ENCODE measurements around the gene EDN1. TPM values are rescaled to one million over a fixed set of nuclear protein-coding genes. Genes with fewer than 3 reads are reported as not detected.

The EDN1 gene
- total RNA-seq, 2 experiments from 2014 or later: not detected

DNA sequence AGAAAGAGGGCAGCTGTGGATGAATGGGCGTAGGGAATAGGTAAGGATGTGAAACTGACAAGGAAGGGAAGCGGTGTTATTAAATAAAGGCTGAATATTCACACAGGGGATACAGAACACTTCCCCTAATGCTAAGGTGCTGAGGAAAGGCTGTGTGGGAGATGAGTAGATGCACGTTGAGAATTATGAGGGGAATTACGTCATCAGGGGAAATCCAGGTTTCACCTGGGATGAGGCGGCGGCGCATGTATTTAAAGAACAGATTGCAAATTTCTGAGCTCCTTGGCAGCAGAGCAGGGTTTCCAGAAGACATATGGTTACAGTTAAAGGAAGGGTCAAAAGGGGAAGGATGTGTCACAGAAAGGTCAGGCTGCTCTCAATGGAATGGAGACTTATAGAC, 28.7 kb upstream of the EDN1 start:
- H3K4me3 Mint-ChIP-seq: no peak overlapping the region
- H3K27ac Mint-ChIP-seq: no peak overlapping the region
- H3K27me3 Mint-ChIP-seq: peaks cover 16% of the 10 kb centered on the region
- DNase-seq: no peak
- CTCF ChIA-PET: no interaction called here
- no peaks in the 10 kb centered on the region for H3K9me3 Mint-ChIP-seq (ENCODE audit: low read depth)
- H3K4me1 Mint-ChIP-seq: peaks cover 7% of the 10 kb centered on the region
- no peak for ATAC-seq
- H3K36me3 Mint-ChIP-seq: no peaks in the 10 kb centered on the region

DNA sequence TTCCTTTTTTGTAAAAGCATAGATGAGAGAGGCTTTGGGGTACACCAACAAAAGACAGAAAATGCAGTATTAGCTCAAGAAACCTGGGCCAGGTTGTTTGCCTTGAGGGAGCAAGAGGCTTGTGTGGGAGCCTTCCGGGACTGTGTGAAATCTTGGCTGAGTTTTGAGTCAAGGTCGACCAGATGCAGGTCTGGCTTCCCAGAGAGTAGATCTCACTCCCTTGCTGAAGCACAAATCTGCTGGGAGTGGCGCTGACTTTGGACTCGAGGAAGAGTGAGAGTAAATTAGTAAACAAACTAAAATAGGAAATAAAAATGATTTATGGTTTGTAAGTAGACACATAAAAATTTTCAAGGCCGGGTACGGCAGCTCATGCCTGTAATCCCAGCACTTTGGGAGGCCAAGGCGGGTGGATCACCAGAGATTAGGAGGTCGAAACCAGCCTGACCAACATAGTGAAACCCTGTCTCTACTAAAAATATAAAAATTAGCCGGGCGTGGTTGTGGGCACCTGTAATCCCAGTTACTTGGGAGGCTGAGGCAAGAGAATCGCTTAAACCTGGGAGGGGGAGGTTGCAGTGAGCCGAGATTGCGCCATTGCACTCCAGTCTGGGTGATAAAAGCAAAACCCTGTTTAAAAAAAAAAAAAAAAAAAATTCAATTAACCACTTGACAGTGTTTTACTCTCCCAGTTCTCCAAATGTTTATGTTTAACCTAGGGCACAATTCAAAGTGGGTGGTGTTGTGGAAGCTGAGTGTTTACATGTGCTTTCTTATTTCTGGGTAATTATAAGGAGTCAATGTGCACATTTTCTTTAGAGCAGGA, 27.7 kb upstream of the EDN1 start:
- Mint-ChIP-seq H3K9me3 (ENCODE audit: low read depth) (no peaks in the 10 kb centered on the region), H3K4me3 (no peak overlapping the region), H3K36me3 (no peaks in the 10 kb centered on the region), H3K27me3 (peaks cover 21% of the 10 kb centered on the region), H3K4me1 (peaks cover 15% of the 10 kb centered on the region), H3K27ac (no peak overlapping the region)
- ATAC-seq (no peak), DNase-seq (no peak)
- CTCF ChIA-PET: no interaction called here

- DNase-seq (no peak), ATAC-seq (no peak)
- CTCF ChIA-PET: no interaction called here
- Mint-ChIP-seq H3K4me3 (no peak overlapping the region), H3K36me3 (no peaks in the 10 kb centered on the region), H3K27ac (no peak overlapping the region), H3K9me3 (ENCODE audit: low read depth) (no peaks in the 10 kb centered on the region), H3K4me1 (peaks cover 15% of the 10 kb centered on the region), H3K27me3 (peaks cover 16% of the 10 kb centered on the region)
Observed at GRCh38 chr6:12263403-12263802, 26.8 kb upstream of the EDN1 start.

GRCh38 chr6:12264671-12265070, 25.5 kb upstream of the EDN1 start:
- Mint-ChIP-seq H3K4me1 (peaks cover 15% of the 10 kb centered on the region), H3K27ac (no peak overlapping the region), H3K36me3 (no peaks in the 10 kb centered on the region), H3K27me3 (peaks cover 24% of the 10 kb centered on the region), H3K9me3 (ENCODE audit: low read depth) (no peaks in the 10 kb centered on the region), H3K4me3 (no peak overlapping the region)
- CTCF ChIA-PET: no interaction called here
- ATAC-seq (no peak), DNase-seq (no peak)

GRCh38 chr6:12265296-12265695, 24.9 kb upstream of the EDN1 start:
- H3K36me3 Mint-ChIP-seq: no peaks in the 10 kb centered on the region
- no peak overlapping the region for H3K4me3 Mint-ChIP-seq
- peaks cover 15% of the 10 kb centered on the region for H3K4me1 Mint-ChIP-seq
- H3K27me3 Mint-ChIP-seq: peaks cover 27% of the 10 kb centered on the region
- DNase-seq: no peak
- no peak for ATAC-seq
- no peak overlapping the region for H3K27ac Mint-ChIP-seq
- CTCF ChIA-PET: no interaction called here
- no peaks in the 10 kb centered on the region for H3K9me3 Mint-ChIP-seq (ENCODE audit: low read depth)

- Mint-ChIP-seq H3K36me3 (peaks cover 3% of the 10 kb centered on the region), H3K9me3 (ENCODE audit: low read depth) (no peaks in the 10 kb centered on the region), H3K4me3 (no peak overlapping the region), H3K27ac (no peak overlapping the region), H3K4me1 (peaks cover 19% of the 10 kb centered on the region), H3K27me3 (peaks cover 22% of the 10 kb centered on the region)
- DNase-seq (no peak), ATAC-seq (no peak)
- CTCF ChIA-PET: no interaction called here
Observed at GRCh38 chr6:12265791-12266190, 24.4 kb upstream of the EDN1 start.

GRCh38 chr6:12266571-12266970, 23.6 kb upstream of the EDN1 start:
- Mint-ChIP-seq H3K4me1 (peaks cover 22% of the 10 kb centered on the region), H3K4me3 (no peak overlapping the region), H3K27me3 (peaks cover 20% of the 10 kb centered on the region), H3K36me3 (peaks cover 4% of the 10 kb centered on the region), H3K27ac (no peak overlapping the region), H3K9me3 (ENCODE audit: low read depth) (no peaks in the 10 kb centered on the region)
- CTCF ChIA-PET: no interaction called here
- ATAC-seq (peak; percentile 42), DNase-seq (no peak)

DNA sequence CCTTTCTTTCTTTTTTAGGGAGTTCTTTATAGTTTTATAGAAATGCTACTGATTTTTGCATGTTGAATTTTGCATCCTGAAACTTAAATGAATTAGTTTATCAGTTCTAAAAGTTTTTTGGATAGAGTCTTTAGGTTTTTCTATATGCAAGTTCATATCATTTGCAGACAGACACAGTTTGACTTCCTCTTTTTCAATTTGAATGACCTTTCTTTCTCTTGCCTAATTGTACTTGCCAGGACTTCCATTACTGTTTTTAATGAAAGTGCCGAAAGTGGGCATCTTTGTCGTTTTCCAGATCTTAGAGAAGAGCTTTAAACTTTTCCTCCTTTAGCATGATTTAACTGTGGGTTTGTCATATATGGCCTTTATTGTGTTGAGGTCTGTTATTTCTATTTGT, 21.1 kb upstream of the EDN1 start:
- Mint-ChIP-seq H3K4me1 (peaks cover 22% of the 10 kb centered on the region), H3K9me3 (ENCODE audit: low read depth) (peaks cover 5% of the 10 kb centered on the region), H3K27me3 (peaks cover 19% of the 10 kb centered on the region), H3K36me3 (peaks cover 6% of the 10 kb centered on the region), H3K27ac (no peak overlapping the region), H3K4me3 (no peak overlapping the region)
- no peak for DNase-seq
- CTCF ChIA-PET: interaction anchor here (1.2 kb wide), 1 partner anchor 36 kb away, joined by 4 read pairs; no protein-coding TSS in a partner anchor
- no peak for ATAC-seq

DNA sequence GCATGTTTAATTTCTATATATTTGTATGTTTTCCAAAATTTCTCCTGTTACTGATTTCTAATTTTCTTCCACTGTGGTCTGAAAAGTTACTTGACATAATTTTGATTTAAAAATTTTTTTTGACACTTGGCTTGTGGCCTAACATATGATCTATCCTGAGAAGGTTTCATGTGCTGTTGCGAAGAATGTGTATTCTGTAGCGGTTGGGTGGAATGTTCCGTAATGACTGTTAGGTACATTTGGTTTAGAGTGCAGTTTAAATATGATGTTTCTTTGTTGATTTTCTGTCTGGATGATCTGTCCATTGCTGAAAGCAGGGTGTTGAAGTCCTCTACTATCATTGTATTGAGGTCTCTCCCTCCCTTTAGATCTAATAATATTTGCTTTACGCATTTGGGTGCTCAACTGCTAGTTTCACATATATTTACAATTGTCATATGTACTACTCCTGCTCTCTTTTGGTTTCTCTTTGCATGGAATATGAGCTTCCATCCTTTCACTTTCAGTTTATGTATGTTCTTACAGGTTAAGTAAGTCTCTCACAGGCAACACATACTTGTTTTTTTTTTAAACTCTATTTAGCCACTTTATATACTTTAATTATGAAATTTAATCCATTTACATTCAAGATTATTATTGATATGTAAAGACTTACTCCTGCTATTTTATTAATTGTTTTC, 19.5 kb upstream of the EDN1 start:
- ATAC-seq: peak; percentile 67
- CTCF ChIA-PET: no interaction called here
- no peak for DNase-seq
- peak overlapping the region; percentile 28 for H3K4me3 Mint-ChIP-seq
- H3K9me3 Mint-ChIP-seq (ENCODE audit: low read depth): peaks cover 5% of the 10 kb centered on the region
- H3K36me3 Mint-ChIP-seq: peaks cover 6% of the 10 kb centered on the region
- H3K4me1 Mint-ChIP-seq: peaks cover 22% of the 10 kb centered on the region
- peaks cover 19% of the 10 kb centered on the region for H3K27me3 Mint-ChIP-seq
- peak overlapping the region; percentile 38 for H3K27ac Mint-ChIP-seq

DNA sequence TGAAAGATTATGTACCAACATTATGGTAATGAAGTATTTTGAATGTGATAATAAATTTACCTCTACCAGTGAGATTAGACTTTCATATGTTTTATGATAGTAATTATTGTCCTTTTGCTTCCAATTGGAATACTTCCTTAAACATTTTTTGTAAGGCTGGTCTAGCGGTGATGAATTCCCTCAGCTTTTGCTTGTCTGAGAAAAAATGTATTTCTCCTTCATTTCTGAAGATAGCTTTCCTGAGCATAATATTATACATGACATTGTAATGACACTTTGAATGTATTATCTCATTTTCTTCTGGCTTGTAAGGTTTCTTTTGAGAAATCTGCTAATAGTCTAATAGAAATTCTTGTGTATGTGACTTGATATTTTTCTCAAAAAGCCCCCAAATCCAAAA, 18.6 kb upstream of the EDN1 start:
- no peak for ATAC-seq
- CTCF ChIA-PET: no interaction called here
- no peak overlapping the region for H3K4me3 Mint-ChIP-seq

DNA sequence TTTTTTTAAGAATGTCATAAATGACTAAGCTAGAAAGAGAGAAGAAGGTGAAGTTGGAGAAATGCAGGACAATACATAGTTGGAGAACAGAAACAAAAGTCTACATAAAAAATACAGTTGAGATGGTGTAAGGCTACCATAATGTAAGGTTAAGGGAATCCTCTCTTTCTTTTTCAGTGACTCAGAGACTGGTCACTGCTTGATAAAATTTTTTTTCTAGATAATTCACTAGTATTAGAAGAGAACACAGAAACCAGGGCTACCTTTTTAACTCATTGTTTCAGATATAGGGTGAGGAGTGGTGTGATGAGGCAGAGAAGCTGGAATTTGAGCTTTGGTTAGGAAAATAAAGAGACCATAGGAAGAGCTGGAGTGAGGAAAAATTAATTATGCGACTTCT, 18.2 kb upstream of the EDN1 start:
- H3K4me1 Mint-ChIP-seq: peaks cover 9% of the 10 kb centered on the region
- ATAC-seq: no peak
- peaks cover 15% of the 10 kb centered on the region for H3K27me3 Mint-ChIP-seq
- no peak overlapping the region for H3K4me3 Mint-ChIP-seq
- DNase-seq: no peak
- H3K9me3 Mint-ChIP-seq (ENCODE audit: low read depth): peaks cover 5% of the 10 kb centered on the region
- H3K27ac Mint-ChIP-seq: no peak overlapping the region
- peaks cover 6% of the 10 kb centered on the region for H3K36me3 Mint-ChIP-seq
- CTCF ChIA-PET: no interaction called here

More for the DNA sequence above, 18.6 kb upstream of the EDN1 start:
- Mint-ChIP-seq H3K36me3 (peaks cover 6% of the 10 kb centered on the region), H3K9me3 (ENCODE audit: low read depth) (peaks cover 5% of the 10 kb centered on the region), H3K4me1 (peaks cover 13% of the 10 kb centered on the region), H3K27ac (no peak overlapping the region), H3K27me3 (peaks cover 16% of the 10 kb centered on the region)
- DNase-seq: no peak

DNA sequence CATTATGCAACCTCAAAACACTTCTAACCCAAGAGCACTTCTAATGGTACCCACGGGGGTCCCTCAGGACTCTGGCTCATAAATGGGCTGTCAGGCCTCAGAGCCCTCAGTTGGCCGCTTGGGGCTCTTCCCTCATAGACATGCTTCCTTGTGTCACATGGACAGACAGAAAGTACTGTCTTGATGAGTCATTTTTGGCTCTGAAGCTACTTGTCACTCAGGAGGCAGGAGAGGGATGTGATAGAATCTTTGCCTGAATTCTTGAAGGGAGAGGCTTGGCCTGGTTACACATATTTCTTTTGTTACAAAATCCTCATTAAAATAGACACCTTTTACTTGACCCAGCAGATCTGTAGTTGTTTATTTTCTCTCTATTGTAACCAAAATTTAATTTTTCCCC, 15.1 kb upstream of the EDN1 start:
- DNase-seq: no peak
- Mint-ChIP-seq H3K4me1 (peaks cover 14% of the 10 kb centered on the region), H3K27ac (no peak overlapping the region), H3K4me3 (no peak overlapping the region), H3K27me3 (peaks cover 6% of the 10 kb centered on the region), H3K36me3 (peaks cover 6% of the 10 kb centered on the region), H3K9me3 (ENCODE audit: low read depth) (peaks cover 5% of the 10 kb centered on the region)
- CTCF ChIA-PET: interaction anchor here (0.7 kb wide), 1 partner anchor 15 kb away, joined by 3 read pairs; the partner anchor contains the start of gene EDN1
- no peak for ATAC-seq

DNA sequence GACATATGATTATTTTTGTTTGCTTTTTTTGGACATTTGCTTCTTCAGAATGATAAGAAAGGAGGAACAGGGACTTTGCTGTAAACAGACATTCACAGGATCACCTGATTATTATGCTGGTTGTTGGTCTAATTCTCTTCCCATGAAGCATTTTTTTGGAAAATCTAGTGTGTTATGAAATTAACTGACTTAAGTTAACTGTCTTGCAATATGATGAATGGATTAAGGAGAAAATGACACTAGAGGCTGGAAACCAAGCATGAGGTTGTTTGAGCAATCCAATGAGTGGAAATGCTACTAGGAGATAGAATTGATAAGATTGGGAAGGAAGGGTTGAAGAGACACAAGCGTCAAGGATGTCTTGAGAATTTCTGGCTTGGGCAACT, 13.2 kb upstream of the EDN1 start:
- ATAC-seq (no peak), DNase-seq (no peak)
- Mint-ChIP-seq H3K4me3 (no peak overlapping the region), H3K27ac (no peak overlapping the region), H3K36me3 (peaks cover 2% of the 10 kb centered on the region), H3K4me1 (peaks cover 10% of the 10 kb centered on the region), H3K9me3 (ENCODE audit: low read depth) (peaks cover 3% of the 10 kb centered on the region), H3K27me3 (peaks cover 20% of the 10 kb centered on the region)
- CTCF ChIA-PET: interaction anchor here (1.0 kb wide), 1 partner anchor 10 kb away, joined by 4 read pairs; no protein-coding TSS in a partner anchor

GRCh38 chr6:12277386-12277785, 12.8 kb upstream of the EDN1 start:
- DNase-seq (no peak), ATAC-seq (no peak)
- no peaks in the 10 kb centered on the region for H3K9me3 Mint-ChIP-seq (ENCODE audit: low read depth)
- peaks cover 10% of the 10 kb centered on the region for H3K4me1 Mint-ChIP-seq
- peaks cover 25% of the 10 kb centered on the region for H3K27me3 Mint-ChIP-seq
- no peak overlapping the region for H3K27ac Mint-ChIP-seq
- H3K36me3 Mint-ChIP-seq: no peaks in the 10 kb centered on the region
- H3K4me3 Mint-ChIP-seq: no peak overlapping the region
- CTCF ChIA-PET: interaction anchor here (1.0 kb wide), 1 partner anchor 9 kb away, joined by 4 read pairs; no protein-coding TSS in a partner anchor

Measured in activated CD8-positive, alpha-beta memory T cell treated with anti-CD3 and anti-CD28 coated beads, Interleukin-2, amount 10 ng/mL, durations not matched to agents 7 days and 5 days (primary cell).